HepG2 (cell line): ENCODE data around the gene DZANK1. TPM values are rescaled to one million over a fixed set of nuclear protein-coding genes. Genes with fewer than 3 reads are reported as not detected.

Source experiments
- ATAC-seq: fragments of 200-7000 bp; cut with Tn5 transposase; 3 replicates; pipeline ENCODE4 v1.9.1; 2020; ENCODE audit warnings: mild to moderate bottlenecking, moderate library complexity
- BruUV-seq: library from RNA; stranded (reverse); fragments of 400-500 nt; replicated peaks from 2 replicates; lab custom pipeline; 2021; lab: Mats Ljungman, UMichigan
- CTCF ChIA-PET: fragments of 300-600 bp; formaldehyde crosslinking; extraction: SDS; loops from one replicate; lab custom pipeline; 2021; ENCODE audit warnings: low total read pairs, inconsistent platforms, low intra/inter-chr PET ratio; lab: Yijun Ruan, JAX
- POLR2A ChIA-PET: fragments of 350-600 bp; sonication (Branson Sonifier 250); formaldehyde crosslinking; loops from one replicate; lab custom pipeline; 2020; ENCODE audit warnings: antibody characterized with exemption, inconsistent platforms; lab: Yijun Ruan, JAX
- DNase-seq: peaks from one replicate; pipeline ENCODE4 v3.0.0-alpha.2; 2015; ENCODE audit warnings: low spot score
- FAIRE-seq: peaks from 3 replicates; lab custom pipeline; 2011; peaks lifted over from hg19 to GRCh38; lab: Jason Lieb, UNC
- H2AFZ ChIP-seq: one replicate; pipeline ENCODE4 v1.6.1; 2011; ENCODE audit warnings: low read length, inconsistent platforms
- H3K27ac ChIP-seq: fragments of 300-600 bp; 3 replicates; pipeline ENCODE4 v1.8.0; 2011; ENCODE audit warnings: mixed run types, mild to moderate bottlenecking, mixed read lengths, low read length, inconsistent platforms; ENCODE audit not compliant: insufficient read depth; ENCODE audit errors: extremely low read length
- H3K27me3 ChIP-seq, 2 experiments: fragments of 200-600 bp in 1 of 2; 2 replicates in 1 of 2; 3 replicates in 1 of 2; pipeline versions ENCODE4 v1.6.0 to v1.8.0; 2011; ENCODE audit warnings: low read length in 2 of 2, mild to moderate bottlenecking in 2 of 2, moderate library complexity in 2 of 2, inconsistent platforms in 1 of 2; ENCODE audit not compliant: insufficient read depth in 2 of 2, control insufficient read depth in 1 of 2
- H3K36me3 ChIP-seq, 2 experiments: fragments of 200-600 bp in 1 of 2; replicated peaks in 1 of 2; 2 replicates in 1 of 2; 3 replicates in 1 of 2; pipeline versions ENCODE4 v1.5.1 to v1.8.0; 2011; ENCODE audit warnings: low read length in 2 of 2, inconsistent platforms in 1 of 2; ENCODE audit not compliant: insufficient read depth in 2 of 2, control insufficient read depth in 1 of 2
- H3K4me1 ChIP-seq: 2 replicates; pipeline ENCODE4 v1.5.1; 2012; ENCODE audit warnings: low read length, inconsistent platforms; ENCODE audit not compliant: insufficient read depth
- H3K4me2 ChIP-seq: 2 replicates; pipeline ENCODE4 v1.6.0; 2011; ENCODE audit warnings: low read depth, low read length, inconsistent platforms
- H3K4me3 ChIP-seq, 3 experiments: fragments of 200-600 bp in 1 of 3; sonication (generic), shearing (Covaris generic) in 1 of 3; replicated peaks in 1 of 3; 2 replicates each; pipeline ENCODE4 v1.5.1; 2011 to 2016; ENCODE audit warnings: low read length in 3 of 3, inconsistent platforms in 2 of 3, low read depth in 2 of 3, mild to moderate bottlenecking in 2 of 3, control low read depth in 1 of 3, mixed read lengths in 1 of 3; ENCODE audit not compliant: insufficient read depth in 1 of 3
- H3K79me2 ChIP-seq: one replicate; pipeline ENCODE4 v1.6.1; 2011; ENCODE audit warnings: low read length, inconsistent platforms; ENCODE audit not compliant: insufficient read depth
- H3K9ac ChIP-seq: 2 replicates; pipeline ENCODE4 v1.6.0; 2011; ENCODE audit warnings: mild to moderate bottlenecking, low read depth, low read length, inconsistent platforms; ENCODE audit not compliant: insufficient read depth
- H3K9me3 ChIP-seq: 2 replicates; pipeline ENCODE4 v1.5.1; 2012; ENCODE audit warnings: mild to moderate bottlenecking, low read length
- H4K20me1 ChIP-seq: 2 replicates; pipeline ENCODE4 v1.6.0; 2011; ENCODE audit warnings: inconsistent platforms, mild to moderate bottlenecking, low read length, moderate library complexity; ENCODE audit not compliant: insufficient read depth
- ATAD3A ChIP-seq: sonication (generic); formaldehyde crosslinking; IDR thresholded peaks from 2 replicates; pipeline ENCODE4 v1.4.0; 2020; ENCODE audit warnings: missing genetic modification reagents
- ETV5 ChIP-seq: IDR thresholded peaks from 2 replicates; pipeline ENCODE4 v1.6.1; 2018; ENCODE audit warnings: missing biosample characterization, missing genetic modification reagents, inconsistent platforms, borderline replicate concordance
- ZNF17 ChIP-seq: sonication (generic); formaldehyde crosslinking; IDR thresholded peaks from 2 replicates; pipeline ENCODE4 v1.5.0; 2020; ENCODE audit warnings: mild to moderate bottlenecking, missing genetic modification reagents
- ZNF337 ChIP-seq: sonication (generic); formaldehyde crosslinking; IDR thresholded peaks from 2 replicates; pipeline ENCODE4 v1.5.1; 2020; ENCODE audit warnings: missing genetic modification reagents, low read depth, mild to moderate bottlenecking, borderline replicate concordance
- ZNF781 ChIP-seq: sonication (generic); formaldehyde crosslinking; IDR thresholded peaks from 2 replicates; pipeline ENCODE4 v1.5.1; 2020; ENCODE audit warnings: borderline replicate concordance, mild to moderate bottlenecking, missing genetic modification reagents; ENCODE audit errors: not compliant biosample characterization
- ZNF839 ChIP-seq: sonication (generic); formaldehyde crosslinking; IDR thresholded peaks from 2 replicates; pipeline ENCODE4 v1.4.0; 2020; ENCODE audit warnings: missing genetic modification reagents, mild to moderate bottlenecking, borderline replicate concordance
- WGBS: methylation state at CpG from one replicate; pipeline ENCODE4 v1.1.6; 2017; ENCODE audit warnings: low lambda C conversion rate; 5-methylcytosine and 5-hydroxymethylcytosine counted together
- in situ Hi-C: cut with HindIII; loops from 2 replicates; pipeline ENCODE4 v1.10.0; 2017; ENCODE audit warnings: low pct_unique_long_range_greater_than_20kb; ENCODE audit not compliant: extremely low pct_ligation_motif_present
- intact Hi-C: fragments of 100-400 bp; cut with micrococcal nuclease; formaldehyde crosslinking; loops from one replicate; pipeline ENCODE4 v1.10.0; 2022; ENCODE audit not compliant: unreplicated experiment
- polyA plus RNA-seq, 8 experiments: library from polyadenylated mRNA; depleted of rRNA in 3 of 8; stranded (reverse) in 7 of 8; unstranded in 1 of 8; fragments of >200 nt; fragmentation: Illumina TruSeq in 4 of 8; extraction: Trizol in 4 of 8; gene quantifications; 2 replicates each; pipeline versions ENCODE4 v1.2.1 to v1.2.3, GENCODE V29; 2011 to 2016; ENCODE audit warnings: low read depth in 4 of 8, missing spikeins in 1 of 8, mixed read lengths in 1 of 8; ENCODE audit not compliant: insufficient read depth in 1 of 8
- total RNA-seq, 5 experiments: library from RNA; depleted of rRNA; stranded (reverse); fragments of >200 nt; fragmentation: Illumina TruSeq; extraction: Trizol; gene quantifications; 2 replicates each; pipeline ENCODE4 v1.2.3, GENCODE V29; 2016; ENCODE audit warnings: low read depth in 1 of 5
- TF ChIP-seq, protein P1 (sequence below): IDR thresholded peaks from 2 replicates; pipeline ENCODE4 v1.6.1; 2016; ENCODE audit warnings: missing genetic modification reagents, missing compliant biosample characterization
- TF ChIP-seq, protein P2 (sequence below): sonication (generic); formaldehyde crosslinking; IDR thresholded peaks from 2 replicates; pipeline ENCODE4 v1.5.1; 2020; ENCODE audit warnings: mild to moderate bottlenecking, moderate library complexity, missing genetic modification reagents

The DZANK1 gene
- total and polyA plus RNA-seq, 2 of the 13 experiments (the other 11 are each of a cell fraction or from before 2014, with no cell fraction given), result 1.6 to 3.2 TPM

DNA sequence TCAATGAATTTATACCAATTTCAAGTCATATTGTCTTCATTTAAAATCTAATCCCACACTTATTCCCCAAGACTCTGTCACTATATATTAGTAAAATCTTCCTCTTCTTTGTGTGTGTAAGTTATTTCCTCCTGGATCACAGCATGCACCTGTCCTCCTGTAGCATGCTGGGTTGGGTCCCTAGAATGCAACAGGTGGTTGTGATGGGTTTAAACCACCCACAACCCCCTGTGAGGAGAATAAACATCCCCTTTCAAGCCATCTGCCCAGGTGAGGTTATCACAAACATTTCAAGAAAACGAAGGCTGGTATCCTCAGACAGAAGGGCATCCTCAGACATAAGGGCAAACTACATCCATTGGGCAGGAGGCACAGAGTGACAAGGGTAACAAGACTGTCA, 26.4 kb downstream of the DZANK1 start (continued):
- TF ChIP-seq ZNF781 (CRISPR knock-in tag) (no peak), ATAD3A (CRISPR knock-in tag) (no peak), ZNF17 (CRISPR knock-in tag) (no peak), ETV5 (CRISPR knock-in tag) (no peak), ZNF839 (CRISPR knock-in tag) (no peak)
- TF ChIP-seq, protein P1, sequence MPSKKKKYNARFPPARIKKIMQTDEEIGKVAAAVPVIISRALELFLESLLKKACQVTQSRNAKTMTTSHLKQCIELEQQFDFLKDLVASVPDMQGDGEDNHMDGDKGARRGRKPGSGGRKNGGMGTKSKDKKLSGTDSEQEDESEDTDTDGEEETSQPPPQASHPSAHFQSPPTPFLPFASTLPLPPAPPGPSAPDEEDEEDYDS (CRISPR knock-in tag), result no peak
- TF ChIP-seq, all 625 proteins: peak for 0

DNA sequence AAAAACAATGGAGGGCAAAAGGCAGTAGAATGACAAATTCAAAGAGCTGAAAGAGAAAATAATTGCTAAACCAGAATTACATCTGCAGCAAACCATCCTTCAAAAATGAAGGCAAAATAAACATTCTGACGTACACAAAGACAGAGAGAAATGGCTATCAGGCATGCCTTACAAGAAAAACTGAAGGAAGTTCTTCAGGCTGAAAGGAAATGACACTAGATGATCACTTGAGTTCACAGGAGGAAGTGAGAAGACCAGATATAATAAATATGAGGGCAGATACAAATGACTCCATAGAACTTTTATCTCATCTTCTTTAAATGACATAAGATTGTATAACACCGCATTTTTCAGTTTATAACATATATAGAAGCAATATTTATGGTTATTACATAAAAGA, 30.0 kb downstream of the DZANK1 start:
- TF ChIP-seq, protein P2, sequence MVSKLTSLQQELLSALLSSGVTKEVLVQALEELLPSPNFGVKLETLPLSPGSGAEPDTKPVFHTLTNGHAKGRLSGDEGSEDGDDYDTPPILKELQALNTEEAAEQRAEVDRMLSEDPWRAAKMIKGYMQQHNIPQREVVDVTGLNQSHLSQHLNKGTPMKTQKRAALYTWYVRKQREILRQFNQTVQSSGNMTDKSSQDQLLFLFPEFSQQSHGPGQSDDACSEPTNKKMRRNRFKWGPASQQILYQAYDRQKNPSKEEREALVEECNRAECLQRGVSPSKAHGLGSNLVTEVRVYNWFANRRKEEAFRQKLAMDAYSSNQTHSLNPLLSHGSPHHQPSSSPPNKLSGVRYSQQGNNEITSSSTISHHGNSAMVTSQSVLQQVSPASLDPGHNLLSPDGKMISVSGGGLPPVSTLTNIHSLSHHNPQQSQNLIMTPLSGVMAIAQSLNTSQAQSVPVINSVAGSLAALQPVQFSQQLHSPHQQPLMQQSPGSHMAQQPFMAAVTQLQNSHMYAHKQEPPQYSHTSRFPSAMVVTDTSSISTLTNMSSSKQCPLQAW (CRISPR knock-in tag), result no peak
- no peak for TF ChIP-seq ZNF337 (CRISPR knock-in tag)
- WGBS, result 64% methylated on average over 2 of the region's 2 CpGs
- no peak for ATAC-seq
- CTCF ChIA-PET, result no interaction called here
- H3K9me3 ChIP-seq, result no peaks in the 10 kb centered on the region
- H2AFZ ChIP-seq, result peak overlapping the region; percentile 81
- no peak for DNase-seq
- peak overlapping the region; percentile 45 for H3K4me2 ChIP-seq
- H3K36me3 ChIP-seq, result no peaks in the 10 kb centered on the region
- H3K4me1 ChIP-seq, result peaks cover 9% of the 10 kb centered on the region; the same call in 1 of the 2 replicates
- H3K9ac ChIP-seq, result no peak overlapping the region
- POLR2A ChIA-PET, result interaction anchor here (1.6 kb wide), 1 partner anchor 30 kb away, joined by 7 read pairs; the partner anchor contains the start of genes DZANK1 and POLR3F
- intact Hi-C loops, result no loop called here
- H3K4me3 ChIP-seq, result 0 out of 6 replicates have a peak overlapping the region, but pooled peaks of 1 of the 3 experiments have one; percentile 2
- in situ Hi-C loops, result no loop called here
- H3K79me2 ChIP-seq, result no peaks in the 10 kb centered on the region
- no peak for FAIRE-seq
- no peak overlapping the region for H3K27ac ChIP-seq
- no TSS peak for BruUV-seq
- H3K27me3 ChIP-seq, result no peaks in the 10 kb centered on the region
- no peaks in the 10 kb centered on the region for H4K20me1 ChIP-seq
